OCI-LY7 (cell line): ENCODE results near the gene SORCS1. TPM values are rescaled to one million over a fixed set of nuclear protein-coding genes. Genes with fewer than 3 reads are reported as not detected.

Experiments
- BruUV-seq: library from RNA; stranded (reverse); fragments of 400-500 nt; replicated peaks from 2 replicates; lab custom pipeline; 2021; lab: Mats Ljungman, UMichigan
- CTCF ChIA-PET: fragments of 300-600 bp; sonication (Branson Sonifier 250); formaldehyde crosslinking; loops from one replicate; lab custom pipeline; 2022; ENCODE audit warnings: antibody characterized with exemption; ENCODE audit not compliant: unreplicated experiment; lab: Charles Lee
- POLR2A ChIA-PET: fragments of 300-600 bp; sonication (Branson Sonifier 250); formaldehyde crosslinking; loops from one replicate; lab custom pipeline; 2022; ENCODE audit warnings: antibody characterized with exemption; lab: Charles Lee
- DNase-seq: peaks from one replicate; pipeline ENCODE4 v3.0.0-alpha.2; 2015; ENCODE audit warnings: low spot score
- H2AFZ ChIP-seq: fragments of 200-600 bp; sonication (generic), shearing (Covaris generic); 2 replicates; pipeline ENCODE4 v1.6.1; 2014; ENCODE audit warnings: mild to moderate bottlenecking, antibody characterized with exemption, low read length, moderate library complexity
- H3K27ac ChIP-seq: fragments of 200-600 bp; sonication (generic); 2 replicates; pipeline ENCODE4 v1.5.1; 2014; ENCODE audit warnings: mixed run types, low read depth, mild to moderate bottlenecking, moderate library complexity, low read length, inconsistent platforms; ENCODE audit not compliant: poor library complexity, severe bottlenecking
- H3K36me3 ChIP-seq: fragments of 200-600 bp; sonication (generic); 2 replicates; pipeline ENCODE4 v1.6.1; 2014; ENCODE audit warnings: mild to moderate bottlenecking, antibody characterized with exemption, low read length, moderate library complexity, mixed read lengths; ENCODE audit not compliant: insufficient read depth
- H3K4me1 ChIP-seq: fragments of 200-600 bp; sonication (generic); 2 replicates; pipeline ENCODE4 v1.5.1; 2014; ENCODE audit warnings: mild to moderate bottlenecking, low read length; ENCODE audit not compliant: insufficient read depth, poor library complexity, severe bottlenecking
- H3K4me2 ChIP-seq: fragments of 200-600 bp; sonication (generic); 2 replicates; pipeline ENCODE4 v1.6.1; 2014; ENCODE audit warnings: mild to moderate bottlenecking, low read length
- H3K4me3 ChIP-seq: fragments of 200-600 bp; sonication (generic); 2 replicates; pipeline ENCODE4 v1.5.1; 2014; ENCODE audit warnings: mild to moderate bottlenecking, low read depth, low read length; ENCODE audit not compliant: poor library complexity, severe bottlenecking
- H3K79me2 ChIP-seq: fragments of 200-600 bp; sonication (generic); 2 replicates; pipeline ENCODE4 v1.6.1; 2016; ENCODE audit warnings: low read depth, mild to moderate bottlenecking, low read length, moderate library complexity, mixed read lengths; ENCODE audit not compliant: insufficient read depth
- H3K9me2 ChIP-seq: fragments of 200-600 bp; sonication (generic); 2 replicates; pipeline ENCODE4 v1.6.1; 2016; ENCODE audit warnings: mild to moderate bottlenecking, low read length, mixed read lengths; ENCODE audit not compliant: insufficient read depth
- H3K9me3 ChIP-seq: fragments of 200-600 bp; sonication (generic); 2 replicates; pipeline ENCODE4 v1.6.1; 2014; ENCODE audit warnings: mild to moderate bottlenecking, mixed run types, low read length, mixed read lengths
- H4K20me1 ChIP-seq: fragments of 200-600 bp; sonication (generic); 2 replicates; pipeline ENCODE4 v1.6.1; 2014; ENCODE audit warnings: mild to moderate bottlenecking, antibody characterized with exemption, low read length, moderate library complexity, mixed read lengths; ENCODE audit not compliant: insufficient read depth
- CTCF ChIP-seq: fragments of 200-600 bp; sonication (generic); conservative IDR thresholded peaks from 2 replicates; pipeline ENCODE4 v1.5.1; 2014; ENCODE audit warnings: mild to moderate bottlenecking, antibody characterized with exemption, low read length, moderate library complexity, mixed read lengths
- EZH2phosphoT487 ChIP-seq: fragments of 200-600 bp; sonication (generic); IDR thresholded peaks from 2 replicates; pipeline ENCODE4 v1.6.1; 2018; ENCODE audit warnings: low read depth, borderline replicate concordance, mild to moderate bottlenecking, mixed run types, antibody characterized with exemption, low read length, moderate library complexity, mixed read lengths
- intact Hi-C: fragments of 100-400 bp; cut with micrococcal nuclease; formaldehyde crosslinking; loops from one replicate; pipeline ENCODE4 v1.10.0; 2022; ENCODE audit not compliant: unreplicated experiment
- total RNA-seq, 2 experiments: library from RNA; depleted of rRNA in 1 of 2; stranded (reverse); fragments of >200 nt in 1 of 2; shearing (Covaris generic) in 1 of 2; gene quantifications; 2 replicates each; pipeline ENCODE4 v1.2.3, GENCODE V29; 2014 to 2022

The SORCS1 gene
- total RNA-seq, 2 experiments from 2014 or later, result not detected

DNA sequence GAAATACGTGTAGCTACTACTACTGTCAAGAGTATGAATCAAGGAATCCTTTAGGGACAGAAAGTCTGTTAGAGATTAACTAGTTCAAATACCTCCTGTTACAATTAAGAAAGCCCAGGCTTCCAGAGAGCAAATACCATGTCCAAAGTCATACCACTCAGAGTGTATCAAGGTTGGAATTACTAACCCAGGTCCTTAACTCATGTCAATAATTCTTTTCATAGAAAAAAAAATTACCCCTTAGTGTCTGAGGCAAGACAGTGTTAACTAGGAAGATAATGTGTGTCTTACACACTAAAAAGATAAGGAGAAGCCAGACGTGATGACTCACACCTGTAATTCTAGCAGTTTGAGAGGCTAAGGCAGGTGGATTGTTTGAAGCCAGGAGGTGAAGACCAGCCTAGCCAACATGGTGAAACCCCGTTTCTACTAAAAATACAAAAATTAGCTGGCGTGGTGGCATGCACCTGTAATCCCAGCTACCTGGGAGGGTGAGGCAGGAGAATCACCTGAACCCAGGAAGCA is 423.4 kb downstream of the SORCS1 start:
- H3K4me1 ChIP-seq, result no peaks in the 10 kb centered on the region
- CTCF ChIA-PET, result no interaction called here
- BruUV-seq, result no TSS peak

DNA sequence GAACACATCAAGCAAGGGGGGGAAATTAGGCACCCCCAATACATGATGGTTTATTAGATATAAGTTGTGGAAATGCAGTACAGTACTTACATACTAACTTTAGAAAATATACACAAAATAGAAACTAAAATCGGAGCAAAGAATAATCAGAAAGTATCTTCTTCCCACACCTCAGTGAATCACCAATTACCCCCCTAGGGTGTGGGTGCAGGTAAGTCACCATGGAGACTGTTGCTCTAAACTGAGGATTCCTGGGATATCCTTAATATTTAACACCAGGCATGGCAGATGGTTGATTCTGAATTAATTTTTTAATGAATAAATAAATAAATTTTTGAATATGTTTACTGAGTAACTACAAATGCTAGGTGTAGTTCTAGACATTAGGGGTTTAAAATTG is 424.4 kb downstream of the SORCS1 start:
- Histone ChIP-seq H3K4me3 (no peak overlapping the region), H3K36me3 (no peaks in the 10 kb centered on the region), H3K4me1 (no peaks in the 10 kb centered on the region), H3K9me2 (no peaks in the 10 kb centered on the region), H3K4me2 (no peak overlapping the region), H4K20me1 (no peaks in the 10 kb centered on the region), H2AFZ (no peak overlapping the region), H3K27ac (no peak overlapping the region), H3K79me2 (no peaks in the 10 kb centered on the region), H3K9me3 (no peaks in the 10 kb centered on the region)
- no peak for DNase-seq
- POLR2A ChIA-PET, result no interaction called here
- TF ChIP-seq EZH2phosphoT487, result no peak
- intact Hi-C loops, result no loop called here
- no TSS peak for BruUV-seq
- CTCF ChIA-PET, result no interaction called here

More for the DNA sequence above, 423.4 kb downstream of the SORCS1 start:
- Histone ChIP-seq H4K20me1 (no peaks in the 10 kb centered on the region), H2AFZ (no peak overlapping the region), H3K36me3 (no peaks in the 10 kb centered on the region), H3K9me2 (no peaks in the 10 kb centered on the region), H3K4me3 (no peak overlapping the region), H3K27ac (no peak overlapping the region), H3K79me2 (no peaks in the 10 kb centered on the region), H3K9me3 (no peaks in the 10 kb centered on the region), H3K4me2 (no peak overlapping the region)
- DNase-seq, result no peak
- intact Hi-C loops, result no loop called here
- POLR2A ChIA-PET, result no interaction called here
- TF ChIP-seq CTCF (no peak), EZH2phosphoT487 (no peak)

GRCh38 chr10:106734220-106734619 is 430.3 kb downstream of the SORCS1 start:
- Histone ChIP-seq H3K36me3 (no peaks in the 10 kb centered on the region), H3K9me3 (no peaks in the 10 kb centered on the region), H3K4me3 (no peak overlapping the region), H3K4me1 (no peaks in the 10 kb centered on the region), H3K4me2 (no peak overlapping the region), H3K79me2 (no peaks in the 10 kb centered on the region), H3K9me2 (no peaks in the 10 kb centered on the region), H3K27ac (no peak overlapping the region), H4K20me1 (no peaks in the 10 kb centered on the region), H2AFZ (no peak overlapping the region)
- DNase-seq, result no peak
- TF ChIP-seq EZH2phosphoT487 (no peak), CTCF (no peak)
- ChIA-PET POLR2A (no interaction called here), CTCF (no interaction called here)
- intact Hi-C loops, result no loop called here
- BruUV-seq, result no TSS peak
